Measurements from ENCODE around the gene LAMB3. TPM values are rescaled to one million over a fixed set of nuclear protein-coding genes. Genes with fewer than 3 reads are reported as not detected.

LAMB3 gene
- total RNA-seq, 2 donors from 2014 or later: 1.6 to 11.7 TPM

GRCh38 chr1:209577346-209577745 is 74.9 kb downstream of the LAMB3 start:
- no peak overlapping the region for H3K27ac Mint-ChIP-seq
- no peaks in the 10 kb centered on the region for H3K9me3 Mint-ChIP-seq

GRCh38 chr1:209576392-209577197 is 75.6 kb downstream of the LAMB3 start:
- Mint-ChIP-seq H3K9me3 (no peaks in the 10 kb centered on the region), H3K36me3 (no peaks in the 10 kb centered on the region), H3K27ac (no peak overlapping the region)
- ATAC-seq (peak; percentile 91 to 95), DNase-seq (ENCODE audit: low spot score in 2 of 2) (peak; percentile 68 to 85)

More at GRCh38 chr1:209577346-209577745, 74.9 kb downstream of the LAMB3 start:
- DNase-seq (ENCODE audit: low spot score in 2 of 2): no peak
- no peaks in the 10 kb centered on the region for H3K36me3 Mint-ChIP-seq
- no peak for ATAC-seq

GRCh38 chr1:209570743-209571142 is 81.5 kb downstream of the LAMB3 start:
- ATAC-seq (no peak), DNase-seq (ENCODE audit: low spot score in 2 of 2) (no peak)
- Mint-ChIP-seq H3K36me3 (no peaks in the 10 kb centered on the region), H3K27ac (no peak overlapping the region), H3K9me3 (no peaks in the 10 kb centered on the region)

GRCh38 chr1:209569455-209570207 is 82.6 kb downstream of the LAMB3 start:
- Mint-ChIP-seq H3K36me3 (no peaks in the 10 kb centered on the region), H3K27ac (peak overlapping the region; percentile 25 to 30), H3K9me3 (no peaks in the 10 kb centered on the region)
- peak; percentile 56 to 59 for ATAC-seq
- DNase-seq (ENCODE audit: low spot score in 2 of 2): peak in 1 of 2 donors; percentile 75

GRCh38 chr1:209567698-209568175 is 84.5 kb downstream of the LAMB3 start:
- Mint-ChIP-seq H3K9me3 (no peaks in the 10 kb centered on the region), H3K27ac (no peak overlapping the region), H3K36me3 (no peaks in the 10 kb centered on the region)
- DNase-seq (ENCODE audit: low spot score in 2 of 2): no peak
- ATAC-seq: peak; percentile 29 to 55

- no peak overlapping the region for H3K27ac Mint-ChIP-seq
These were observed 86.2 kb downstream of the LAMB3 start for GRCh38 chr1:209565759-209566678.

More at GRCh38 chr1:209565759-209566678, 86.2 kb downstream of the LAMB3 start:
- Mint-ChIP-seq H3K9me3 (no peaks in the 10 kb centered on the region), H3K36me3 (no peaks in the 10 kb centered on the region)
- DNase-seq (ENCODE audit: low spot score in 2 of 2) (peak in 1 of 2 donors; percentile 86), ATAC-seq (peak; percentile 81 to 85)

Other genes with a start within 250 kb of the LAMB3 start
- gene CAMK1G, start 68.7 kb downstream of the LAMB3 start, total RNA-seq: not detected
- gene G0S2, start 23.0 kb upstream of the LAMB3 start, total RNA-seq: 10 to 100 TPM in 1 of 2 donors, 1 to 10 TPM in 1; 1.4 to 40.7 TPM
- gene HSD11B1, start 52.4 kb upstream of the LAMB3 start, total RNA-seq: 1 to 10 TPM in 1 of 2 donors, under 1 TPM in 1; 0.75 to 5.2 TPM
- 100 to 1,000 TPM; 108 to 158 TPM for gene TRAF3IP3, start 103.6 kb upstream of the LAMB3 start, total RNA-seq
- 1 to 10 TPM; 3.5 to 4.9 TPM for gene C1orf74, start 132.1 kb upstream of the LAMB3 start, total RNA-seq
- gene IRF6, start 153.7 kb upstream of the LAMB3 start, total RNA-seq: 1 to 10 TPM; 1.0 to 1.8 TPM
- 10 to 100 TPM; 11.3 to 11.4 TPM for gene UTP25, start 175.5 kb upstream of the LAMB3 start, total RNA-seq